ENCODE data around the gene SNTB2. TPM values are rescaled to one million over a fixed set of nuclear protein-coding genes. Genes with fewer than 3 reads are reported as not detected.
A peak's percentile ranks its signal among the peaks of the same experiment; 100 is the strongest.

The SNTB2 gene
- total RNA-seq, 1 experiment from 2014 or later: 20.2 TPM

DNA sequence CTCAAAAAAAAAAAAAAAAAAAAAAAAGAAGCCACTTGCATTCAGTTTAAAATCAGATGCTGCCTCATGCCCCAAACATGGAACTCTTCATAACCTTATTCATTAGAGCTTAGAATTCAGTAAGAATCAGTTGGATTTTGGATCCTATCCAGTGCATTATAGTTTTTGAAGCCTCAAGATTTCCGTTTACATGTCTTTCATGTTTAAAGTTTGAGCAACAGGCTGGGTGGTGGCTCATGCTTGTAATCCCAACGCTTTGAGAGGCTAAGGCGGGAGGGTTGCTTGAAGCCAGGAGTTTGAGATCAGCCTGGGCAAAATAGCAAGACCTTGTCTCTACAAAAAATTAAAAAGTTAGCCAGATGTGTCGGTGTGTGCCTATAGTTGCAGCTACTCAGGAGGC, 55.0 kb downstream of the SNTB2 start:
- no peak overlapping the region for H2BK15ac ChIP-seq (ENCODE audit: low read depth, low read length)
- no peak overlapping the region for H2BK5ac ChIP-seq (ENCODE audit: insufficient read length, low read length)
- no peaks in the 10 kb centered on the region for H3K27me3 ChIP-seq (ENCODE audit: insufficient read depth, low read length)
- no peaks in the 10 kb centered on the region for H3K79me1 ChIP-seq (ENCODE audit: insufficient read depth, low read depth, low read length, poor library complexity, severe bottlenecking)
- no CpG with 5 or more reads among the region's 4 CpGs for WGBS (ENCODE audit: extremely low coverage, insufficient read length, low lambda C conversion rate)
- peak overlapping the region in 1 of 3 experiments; percentile 22; a peak in 2 of 7 replicates for H3K27ac Mint-ChIP-seq
- no peaks in the 10 kb centered on the region for H3K79me2 ChIP-seq (ENCODE audit: insufficient read depth, low read length)
- no peak overlapping the region for H3K56ac ChIP-seq (ENCODE audit: insufficient read length, low read depth, low read length)
- no peak overlapping the region for H4K91ac ChIP-seq (ENCODE audit: insufficient read length, low read depth, low read length)
- H2AK5ac ChIP-seq (ENCODE audit: insufficient read length, low read length): no peak overlapping the region
- no peak overlapping the region for H4K8ac ChIP-seq (replicated peaks; ENCODE audit: insufficient read length, low read depth, low read length)
- H3K9me3 ChIP-seq (ENCODE audit: control insufficient read depth, low read depth, low read length): no peaks in the 10 kb centered on the region
- no peak overlapping the region for H3K4me2 ChIP-seq (ENCODE audit: insufficient read depth, insufficient read length, low read length)
- no peaks in the 10 kb centered on the region for H3K23me2 ChIP-seq (ENCODE audit: insufficient read length, low read depth, low read length, poor library complexity, severe bottlenecking)
- H4K5ac ChIP-seq (ENCODE audit: insufficient read length, low read depth, low read length): no peak overlapping the region
- H3K14ac ChIP-seq (ENCODE audit: insufficient read depth, low read length): no peak overlapping the region
- no peak overlapping the region for H3K18ac ChIP-seq (ENCODE audit: insufficient read length, low read depth, low read length)
- H2BK20ac ChIP-seq (ENCODE audit: low read depth, low read length, poor library complexity, severe bottlenecking): no peak overlapping the region
- H3K9me3 Mint-ChIP-seq: no peaks in the 10 kb centered on the region
- no peak overlapping the region for H3K23ac ChIP-seq (ENCODE audit: insufficient read length, low read depth, low read length)
- TF ChIP-seq, protein P1, sequence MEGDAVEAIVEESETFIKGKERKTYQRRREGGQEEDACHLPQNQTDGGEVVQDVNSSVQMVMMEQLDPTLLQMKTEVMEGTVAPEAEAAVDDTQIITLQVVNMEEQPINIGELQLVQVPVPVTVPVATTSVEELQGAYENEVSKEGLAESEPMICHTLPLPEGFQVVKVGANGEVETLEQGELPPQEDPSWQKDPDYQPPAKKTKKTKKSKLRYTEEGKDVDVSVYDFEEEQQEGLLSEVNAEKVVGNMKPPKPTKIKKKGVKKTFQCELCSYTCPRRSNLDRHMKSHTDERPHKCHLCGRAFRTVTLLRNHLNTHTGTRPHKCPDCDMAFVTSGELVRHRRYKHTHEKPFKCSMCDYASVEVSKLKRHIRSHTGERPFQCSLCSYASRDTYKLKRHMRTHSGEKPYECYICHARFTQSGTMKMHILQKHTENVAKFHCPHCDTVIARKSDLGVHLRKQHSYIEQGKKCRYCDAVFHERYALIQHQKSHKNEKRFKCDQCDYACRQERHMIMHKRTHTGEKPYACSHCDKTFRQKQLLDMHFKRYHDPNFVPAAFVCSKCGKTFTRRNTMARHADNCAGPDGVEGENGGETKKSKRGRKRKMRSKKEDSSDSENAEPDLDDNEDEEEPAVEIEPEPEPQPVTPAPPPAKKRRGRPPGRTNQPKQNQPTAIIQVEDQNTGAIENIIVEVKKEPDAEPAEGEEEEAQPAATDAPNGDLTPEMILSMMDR (conservative IDR thresholded peaks at IDR 0.05): no peak
- H3K27ac ChIP-seq (ENCODE audit: insufficient read length, low read depth, low read length): no peak overlapping the region
- H3K4me1 Mint-ChIP-seq: no peaks in the 10 kb centered on the region
- peaks cover 6 to 9% (median 6%) of the 10 kb centered on the region in 3 experiments; a peak in 6 of 7 replicates for H3K36me3 Mint-ChIP-seq (ENCODE audit: insufficient read depth in 1 of 3, low read depth in 3 of 3)
- no peak overlapping the region for H2AFZ ChIP-seq (ENCODE audit: low read length)
- H3K4me1 ChIP-seq (ENCODE audit: insufficient read depth, low read length): no peaks in the 10 kb centered on the region
- H2BK12ac ChIP-seq (ENCODE audit: insufficient read length, low read depth, low read length): no peak overlapping the region
- no peak overlapping the region for H3K4ac ChIP-seq (ENCODE audit: low read depth, low read length)
- no peaks in the 10 kb centered on the region for H3K27me3 Mint-ChIP-seq (ENCODE audit: low read depth)
- no peak overlapping the region for H3K4me3 Mint-ChIP-seq
- no peak overlapping the region for H3K9ac ChIP-seq (ENCODE audit: extremely low read depth, insufficient read length, low read length)
- no peaks in the 10 kb centered on the region for H4K20me1 ChIP-seq (ENCODE audit: control insufficient read depth, insufficient read depth, insufficient read length)
- H3T11ph ChIP-seq (ENCODE audit: low read length): no peak overlapping the region
- no peak overlapping the region for H2BK120ac ChIP-seq (ENCODE audit: low read depth, low read length, poor library complexity, severe bottlenecking)
- DNase-seq: no peak
